HepG2 (cell line): Measurements from ENCODE around the gene FUCA1. TPM values are rescaled to one million over a fixed set of nuclear protein-coding genes. Genes with fewer than 3 reads are reported as not detected.

ENCODE experiments used
- CEBPB ChIP-seq: IDR thresholded peaks from 2 replicates; pipeline ENCODE4 v1.6.1; 2011; ENCODE audit warnings: low read depth, low read length, improper control_type of control experiment, borderline replicate concordance
- E2F1 ChIP-seq: sonication (generic); formaldehyde crosslinking; IDR thresholded peaks from 2 replicates; pipeline ENCODE4 v1.5.0; 2020; ENCODE audit warnings: missing genetic modification reagents
- HMGXB4 ChIP-seq, 2 experiments: sonication (generic) in 1 of 2; formaldehyde crosslinking in 1 of 2; IDR thresholded peaks; 2 replicates each; pipeline versions ENCODE4 v1.4.0 to v1.6.1; 2018 to 2020; ENCODE audit warnings: missing genetic modification reagents in 2 of 2, borderline replicate concordance in 1 of 2, low read depth in 1 of 2, mild to moderate bottlenecking in 1 of 2, missing biosample characterization in 1 of 2
- KLF16 ChIP-seq, 2 experiments: sonication (generic) in 1 of 2; formaldehyde crosslinking in 1 of 2; IDR thresholded peaks; 2 replicates each; pipeline versions ENCODE4 v1.6.1 to v1.8.0; 2016 to 2023; ENCODE audit warnings: missing genetic modification reagents in 2 of 2, missing compliant biosample characterization in 1 of 2
- MLLT10 ChIP-seq: sonication (generic); formaldehyde crosslinking; IDR thresholded peaks from 2 replicates; pipeline ENCODE4 v1.4.0; 2020; ENCODE audit warnings: missing genetic modification reagents
- MTF2 ChIP-seq: sonication (generic); formaldehyde crosslinking; IDR thresholded peaks from 2 replicates; pipeline ENCODE4 v1.5.0; 2020; ENCODE audit warnings: missing genetic modification reagents, borderline replicate concordance
- NCOA5 ChIP-seq: sonication (generic); formaldehyde crosslinking; IDR thresholded peaks from 2 replicates; pipeline ENCODE4 v1.4.0; 2020; ENCODE audit warnings: missing genetic modification reagents
- NRL ChIP-seq: sonication (generic); formaldehyde crosslinking; IDR thresholded peaks from 2 replicates; pipeline ENCODE4 v1.5.0; 2020; ENCODE audit warnings: missing genetic modification reagents, mild to moderate bottlenecking, moderate library complexity, borderline replicate concordance
- ONECUT2 ChIP-seq: sonication (generic); formaldehyde crosslinking; IDR thresholded peaks from 2 replicates; pipeline ENCODE4 v1.4.0; 2020; ENCODE audit warnings: missing genetic modification reagents
- PHB2 ChIP-seq: fragments of 450-650 bp; IDR thresholded peaks from 2 replicates; pipeline ENCODE4 v1.6.1; 2018; ENCODE audit not compliant: partially characterized antibody
- POLR2AphosphoS2 ChIP-seq: IDR thresholded peaks from 2 replicates; pipeline ENCODE4 v1.6.1; 2011; ENCODE audit warnings: low read depth, low read length, improper control_type of control experiment
- PRDM4 ChIP-seq: sonication (generic); formaldehyde crosslinking; IDR thresholded peaks from 2 replicates; pipeline ENCODE4 v1.9.0; 2021; ENCODE audit warnings: missing genetic modification reagents, borderline replicate concordance
- RXRA ChIP-seq: sonication (generic); formaldehyde crosslinking; IDR thresholded peaks from 2 replicates; pipeline ENCODE4 v1.5.1; 2020; ENCODE audit warnings: missing genetic modification reagents
- SMYD3 ChIP-seq: sonication (generic); formaldehyde crosslinking; IDR thresholded peaks from 2 replicates; pipeline ENCODE4 v1.8.1; 2023; ENCODE audit warnings: mild to moderate bottlenecking, missing genetic modification reagents
- SNAI1 ChIP-seq: sonication (generic); formaldehyde crosslinking; IDR thresholded peaks from 2 replicates; pipeline ENCODE4 v1.5.0; 2020; ENCODE audit warnings: mild to moderate bottlenecking, missing genetic modification reagents, borderline replicate concordance
- SNRNP70 ChIP-seq: fragments of 200-400 bp; formaldehyde crosslinking; IDR thresholded peaks from 2 replicates; pipeline ENCODE4 v1.6.1; 2017; ENCODE audit warnings: mild to moderate bottlenecking, low read depth, low read length, moderate library complexity
- TBX2 ChIP-seq: sonication (generic); formaldehyde crosslinking; IDR thresholded peaks from 2 replicates; pipeline ENCODE4 v1.5.0; 2020; ENCODE audit warnings: missing genetic modification reagents, mild to moderate bottlenecking, borderline replicate concordance
- THAP11 ChIP-seq: IDR thresholded peaks from 2 replicates; pipeline ENCODE4 v1.6.1; 2016; ENCODE audit warnings: missing biosample characterization, missing genetic modification reagents
- ZMYM4 ChIP-seq: sonication (generic); formaldehyde crosslinking; IDR thresholded peaks from 2 replicates; pipeline ENCODE4 v1.8.1; 2023; ENCODE audit warnings: mild to moderate bottlenecking, missing genetic modification reagents
- ZNF101 ChIP-seq: sonication (generic); formaldehyde crosslinking; IDR thresholded peaks from 2 replicates; pipeline ENCODE4 v1.4.0; 2020; ENCODE audit warnings: mild to moderate bottlenecking, low read depth, missing genetic modification reagents, borderline replicate concordance
- polyA plus RNA-seq, 8 experiments: library from polyadenylated mRNA; depleted of rRNA in 3 of 8; stranded (reverse) in 7 of 8; unstranded in 1 of 8; fragments of >200 nt; fragmentation: Illumina TruSeq in 4 of 8; extraction: Trizol in 4 of 8; gene quantifications; 2 replicates each; pipeline versions ENCODE4 v1.2.1 to v1.2.3, GENCODE V29; 2011 to 2016; ENCODE audit warnings: low read depth in 4 of 8, missing spikeins in 1 of 8, mixed read lengths in 1 of 8; ENCODE audit not compliant: insufficient read depth in 1 of 8
- total RNA-seq, 5 experiments: library from RNA; depleted of rRNA; stranded (reverse); fragments of >200 nt; fragmentation: Illumina TruSeq; extraction: Trizol; gene quantifications; 2 replicates each; pipeline ENCODE4 v1.2.3, GENCODE V29; 2016; ENCODE audit warnings: low read depth in 1 of 5
- TF ChIP-seq, protein P1 (sequence below): sonication (generic); formaldehyde crosslinking; IDR thresholded peaks from 2 replicates; pipeline ENCODE4 v1.4.0; 2020; ENCODE audit warnings: missing genetic modification reagents

FUCA1 gene
- total and polyA plus RNA-seq, 2 of the 13 experiments (the other 11 are each of a cell fraction or from before 2014, with no cell fraction given), result 32.7 to 33.6 TPM

- TF ChIP-seq NRL, result no peak
- 0 out of 2 replicates have a peak, but pooled peaks have one; percentile 45 for TF ChIP-seq MTF2 (CRISPR knock-in tag)
- TF ChIP-seq SNRNP70, result no peak
- TF ChIP-seq PRDM4 (CRISPR knock-in tag), result no peak
- TF ChIP-seq TBX2, result no peak
- no peak for TF ChIP-seq ZNF101 (CRISPR knock-in tag)
- 0 out of 4 replicates have a peak, but pooled peaks of 1 of the 2 experiments have one; percentile 31 for TF ChIP-seq HMGXB4 (CRISPR knock-in tag; IDR thresholded peaks at IDR 0.05; ENCODE audit: borderline replicate concordance in 1 of 2, low read depth in 1 of 2)
- no peak for TF ChIP-seq POLR2AphosphoS2
- peak; percentile 86 for TF ChIP-seq CEBPB
- TF ChIP-seq SMYD3 (CRISPR knock-in tag), result no peak
- no peak for TF ChIP-seq SNAI1 (CRISPR knock-in tag)
- TF ChIP-seq RXRA (CRISPR knock-in tag), result no peak
- TF ChIP-seq NCOA5 (CRISPR knock-in tag), result no peak
- TF ChIP-seq THAP11 (CRISPR knock-in tag), result no peak
- TF ChIP-seq E2F1 (CRISPR knock-in tag), result no peak
- TF ChIP-seq KLF16 (CRISPR knock-in tag; IDR thresholded peaks at IDR 0.05), result peak in 1 of 2 experiments; percentile 39; a peak in 1 of 4 replicates
- no peak for TF ChIP-seq PHB2
- TF ChIP-seq, protein P1, sequence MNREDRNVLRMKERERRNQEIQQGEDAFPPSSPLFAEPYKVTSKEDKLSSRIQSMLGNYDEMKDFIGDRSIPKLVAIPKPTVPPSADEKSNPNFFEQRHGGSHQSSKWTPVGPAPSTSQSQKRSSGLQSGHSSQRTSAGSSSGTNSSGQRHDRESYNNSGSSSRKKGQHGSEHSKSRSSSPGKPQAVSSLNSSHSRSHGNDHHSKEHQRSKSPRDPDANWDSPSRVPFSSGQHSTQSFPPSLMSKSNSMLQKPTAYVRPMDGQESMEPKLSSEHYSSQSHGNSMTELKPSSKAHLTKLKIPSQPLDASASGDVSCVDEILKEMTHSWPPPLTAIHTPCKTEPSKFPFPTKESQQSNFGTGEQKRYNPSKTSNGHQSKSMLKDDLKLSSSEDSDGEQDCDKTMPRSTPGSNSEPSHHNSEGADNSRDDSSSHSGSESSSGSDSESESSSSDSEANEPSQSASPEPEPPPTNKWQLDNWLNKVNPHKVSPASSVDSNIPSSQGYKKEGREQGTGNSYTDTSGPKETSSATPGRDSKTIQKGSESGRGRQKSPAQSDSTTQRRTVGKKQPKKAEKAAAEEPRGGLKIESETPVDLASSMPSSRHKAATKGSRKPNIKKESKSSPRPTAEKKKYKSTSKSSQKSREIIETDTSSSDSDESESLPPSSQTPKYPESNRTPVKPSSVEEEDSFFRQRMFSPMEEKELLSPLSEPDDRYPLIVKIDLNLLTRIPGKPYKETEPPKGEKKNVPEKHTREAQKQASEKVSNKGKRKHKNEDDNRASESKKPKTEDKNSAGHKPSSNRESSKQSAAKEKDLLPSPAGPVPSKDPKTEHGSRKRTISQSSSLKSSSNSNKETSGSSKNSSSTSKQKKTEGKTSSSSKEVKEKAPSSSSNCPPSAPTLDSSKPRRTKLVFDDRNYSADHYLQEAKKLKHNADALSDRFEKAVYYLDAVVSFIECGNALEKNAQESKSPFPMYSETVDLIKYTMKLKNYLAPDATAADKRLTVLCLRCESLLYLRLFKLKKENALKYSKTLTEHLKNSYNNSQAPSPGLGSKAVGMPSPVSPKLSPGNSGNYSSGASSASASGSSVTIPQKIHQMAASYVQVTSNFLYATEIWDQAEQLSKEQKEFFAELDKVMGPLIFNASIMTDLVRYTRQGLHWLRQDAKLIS (CRISPR knock-in tag), result no peak
- TF ChIP-seq ONECUT2, result no peak
- peak; percentile 31; the same call in 1 of the 2 replicates for TF ChIP-seq ZMYM4 (CRISPR knock-in tag)
- no peak for TF ChIP-seq MLLT10 (CRISPR knock-in tag)
Observed at GRCh38 chr1:23838401-23838866, 29.7 kb downstream of the FUCA1 start (continued).
